Neural cell (in vitro differentiated cells): ENCODE results near the gene KCNH2. TPM values are rescaled to one million over a fixed set of nuclear protein-coding genes. Genes with fewer than 3 reads are reported as not detected.

Experiments used
- H2AFZ ChIP-seq: fragments of 200-600, 300-800 bp; sonication (generic), shearing (Covaris generic); 2 replicates; pipeline ENCODE4 v1.6.0; 2014; ENCODE audit warnings: low read depth, mild to moderate bottlenecking, antibody characterized with exemption, low read length, moderate library complexity
- H3F3A ChIP-seq: fragments of 200-600 bp; shearing (Covaris generic); 2 replicates; pipeline ENCODE4 v1.6.1; 2016; ENCODE audit warnings: mild to moderate bottlenecking, moderate library complexity, mixed read lengths, antibody characterized with exemption, low read length; ENCODE audit not compliant: insufficient read depth, poor library complexity, severe bottlenecking
- H3K27ac ChIP-seq: fragments of 200-600, 300-800 bp; sonication (generic), shearing (Covaris generic); 2 replicates; pipeline ENCODE4 v1.5.1; 2014; ENCODE audit warnings: mild to moderate bottlenecking, low read length, moderate library complexity
- H3K27me3 ChIP-seq: fragments of 300-800, 200-600 bp; sonication (generic), shearing (Covaris generic); 2 replicates; pipeline ENCODE4 v1.6.0; 2014; ENCODE audit warnings: mild to moderate bottlenecking, low read depth, low read length, moderate library complexity; ENCODE audit not compliant: insufficient read depth
- H3K36me3 ChIP-seq: fragments of 300-800, 200-600 bp; sonication (generic), shearing (Covaris generic); 2 replicates; pipeline ENCODE4 v1.5.1; 2014; ENCODE audit warnings: mild to moderate bottlenecking, antibody characterized with exemption, low read length, moderate library complexity; ENCODE audit not compliant: insufficient read depth
- H3K4me2 ChIP-seq: fragments of 300-800, 200-600 bp; sonication (generic), shearing (Covaris generic); 2 replicates; pipeline ENCODE4 v1.6.0; 2014; ENCODE audit warnings: mild to moderate bottlenecking, low read length
- H3K4me3 ChIP-seq: fragments of 300-800, 200-600 bp; sonication (generic), shearing (Covaris generic); 2 replicates; pipeline ENCODE4 v1.5.1; 2014; ENCODE audit warnings: mild to moderate bottlenecking, low read length, moderate library complexity
- H3K79me2 ChIP-seq: fragments of 200-600 bp; shearing (Covaris generic); replicated peaks from 2 replicates; pipeline ENCODE4 v1.6.0; 2014; ENCODE audit warnings: mild to moderate bottlenecking, low read length, moderate library complexity; ENCODE audit not compliant: insufficient read depth
- H3K9ac ChIP-seq: fragments of 300-800, 200-600 bp; sonication (generic), shearing (Covaris generic); 2 replicates; pipeline ENCODE4 v1.6.1; 2016; ENCODE audit warnings: mild to moderate bottlenecking, low read length, mixed read lengths
- H3K9me2 ChIP-seq: fragments of 200-600 bp; shearing (Covaris generic); 2 replicates; pipeline ENCODE4 v1.6.1; 2016; ENCODE audit warnings: mild to moderate bottlenecking, low read length, mixed read lengths; ENCODE audit not compliant: insufficient read depth
- H3K9me3 ChIP-seq: fragments of 200-600, 300-800 bp; sonication (generic), shearing (Covaris generic); 2 replicates; pipeline ENCODE4 v1.6.1; 2016; ENCODE audit warnings: mild to moderate bottlenecking, mixed run types, low read length, moderate library complexity, mixed read lengths
- H4K20me1 ChIP-seq: fragments of 200-600 bp; shearing (Covaris generic); 2 replicates; pipeline ENCODE4 v1.6.1; 2016; ENCODE audit warnings: mild to moderate bottlenecking, mixed run types; ENCODE audit not compliant: insufficient read depth
- CTCF ChIP-seq: fragments of 450-650 bp; IDR thresholded peaks from 2 replicates; pipeline ENCODE4 v1.5.1; 2014; ENCODE audit warnings: antibody characterized with exemption, mild to moderate bottlenecking, moderate library complexity; ENCODE audit not compliant: poor library complexity, severe bottlenecking
- EP300 ChIP-seq: fragments of 450-650 bp; conservative IDR thresholded peaks from 2 replicates; pipeline ENCODE4 v1.6.1; 2014; ENCODE audit warnings: antibody characterized with exemption, mild to moderate bottlenecking, moderate library complexity; ENCODE audit not compliant: poor library complexity, severe bottlenecking
- EZH2 ChIP-seq: fragments of 200-600, 300-800 bp; shearing (Covaris generic), sonication (generic); IDR thresholded peaks from 2 replicates; pipeline ENCODE4 v1.6.1; 2014; ENCODE audit warnings: antibody characterized with exemption, low read length, borderline replicate concordance, mild to moderate bottlenecking; ENCODE audit not compliant: insufficient read depth, poor library complexity, severe bottlenecking
- MXI1 ChIP-seq: fragments of 450-650 bp; conservative IDR thresholded peaks from 2 replicates; pipeline ENCODE4 v1.6.1; 2014; ENCODE audit warnings: antibody characterized with exemption, mild to moderate bottlenecking; ENCODE audit not compliant: poor library complexity, severe bottlenecking
- POLR2AphosphoS5 ChIP-seq: IDR thresholded peaks from 2 replicates; pipeline ENCODE4 v1.6.1; 2012
- RAD21 ChIP-seq: fragments of 450-650 bp; conservative IDR thresholded peaks from 2 replicates; pipeline ENCODE4 v1.6.1; 2014; ENCODE audit warnings: antibody characterized with exemption, mild to moderate bottlenecking, moderate library complexity
- REST ChIP-seq: IDR thresholded peaks from 2 replicates; pipeline ENCODE4 v1.6.1; 2012; ENCODE audit warnings: borderline replicate concordance
- SMC3 ChIP-seq: fragments of 450-650 bp; conservative IDR thresholded peaks from 2 replicates; pipeline ENCODE4 v1.6.1; 2014; ENCODE audit warnings: antibody characterized with exemption, mild to moderate bottlenecking, moderate library complexity; ENCODE audit not compliant: poor library complexity
- TAF1 ChIP-seq: IDR thresholded peaks from 2 replicates; pipeline ENCODE4 v1.6.1; 2012; ENCODE audit warnings: low read depth
- polyA plus RNA-seq: library from polyadenylated mRNA; depleted of rRNA; stranded (reverse); fragments of >200 nt; gene quantifications from 2 replicates; pipeline ENCODE4 v1.2.3, GENCODE V29; 2014

Gene KCNH2
- polyA plus RNA-seq, 1 donor from 2014 or later, result 24.4 TPM

GRCh38 chr7:151025924-151026671 is 48.0 kb upstream of the KCNH2 start:
- no peaks in the 10 kb centered on the region for H3K9me2 ChIP-seq
- H3K36me3 ChIP-seq, result no peaks in the 10 kb centered on the region
- H3K9ac ChIP-seq, result no peak overlapping the region
- H3F3A ChIP-seq, result no peaks in the 10 kb centered on the region
- H3K79me2 ChIP-seq, result peaks cover 3% of the 10 kb centered on the region
- no peaks in the 10 kb centered on the region for H4K20me1 ChIP-seq
- no peak overlapping the region for H3K4me2 ChIP-seq
- no peak overlapping the region for H2AFZ ChIP-seq
- H3K27me3 ChIP-seq, result no peaks in the 10 kb centered on the region
- no peaks in the 10 kb centered on the region for H3K9me3 ChIP-seq
- TF ChIP-seq POLR2AphosphoS5 (no peak), RAD21 (no peak), REST (no peak), SMC3 (no peak), EP300 (no peak), TAF1 (no peak), MXI1 (no peak), CTCF (no peak), EZH2 (no peak)
- H3K4me3 ChIP-seq, result no peak overlapping the region
- no peak overlapping the region for H3K27ac ChIP-seq

DNA sequence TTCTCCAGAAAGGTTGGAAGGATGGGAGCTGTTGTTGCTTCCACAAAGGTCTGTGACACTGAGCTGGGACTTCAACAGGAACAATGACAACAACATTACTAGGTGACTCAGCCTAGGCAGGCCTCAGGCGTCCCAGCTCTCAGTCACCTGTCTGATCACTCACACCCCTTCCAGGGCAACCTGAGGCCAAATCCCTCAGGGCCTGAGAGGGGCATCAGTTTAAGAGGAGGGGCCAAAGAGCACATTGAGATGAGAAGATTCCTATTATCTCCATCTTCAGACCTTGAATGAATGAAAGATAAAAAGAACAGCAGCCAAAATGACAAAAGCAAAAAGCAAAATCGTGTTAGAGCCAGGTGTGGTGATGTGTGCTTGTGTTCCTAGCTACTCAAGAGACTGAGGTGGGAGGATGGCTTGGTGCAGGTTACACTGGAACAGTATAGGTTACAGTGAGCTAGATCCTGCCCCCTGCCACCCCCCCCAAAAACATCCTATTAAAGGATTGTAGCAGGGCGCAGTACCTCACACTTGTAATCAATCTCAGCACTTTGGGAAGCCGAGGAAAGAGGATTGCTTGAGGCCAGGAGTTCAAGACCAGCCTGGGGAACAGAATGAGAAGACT is 46.4 kb upstream of the KCNH2 start, which contains the start of gene ATG9B:
ATG9B (minus strand) TSS at position 60 of the 622 bp plus-strand sequence. CDS start 71 bp downstream, outside the sequence.
- no peaks in the 10 kb centered on the region for H4K20me1 ChIP-seq
- H3F3A ChIP-seq, result no peaks in the 10 kb centered on the region

More for the DNA sequence above, 46.4 kb upstream of the KCNH2 start, which contains the start of gene ATG9B:
- Histone ChIP-seq H3K27me3 (peaks cover 7% of the 10 kb centered on the region), H3K9ac (no peak within 1 kb of the TSS), H2AFZ (no peak within 1 kb of the TSS), H3K36me3 (no peaks in the 10 kb centered on the region), H3K9me2 (no peaks in the 10 kb centered on the region), H3K9me3 (no peaks in the 10 kb centered on the region), H3K4me3 (no peak within 1 kb of the TSS), H3K4me2 (no peak within 1 kb of the TSS), H3K79me2 (peaks cover 3% of the 10 kb centered on the region), H3K27ac (no peak within 1 kb of the TSS)
- TF ChIP-seq MXI1, result no peak
- no peak for TF ChIP-seq REST
- TF ChIP-seq CTCF, result no peak
- no peak for TF ChIP-seq EP300
- no peak for TF ChIP-seq TAF1
- TF ChIP-seq POLR2AphosphoS5, result no peak
- no peak for TF ChIP-seq EZH2
